Activated CD8-positive, alpha-beta memory T cell treated with anti-CD3 and anti-CD28 coated beads for 1 hour (primary cell): ENCODE results near the gene MACIR.
A peak's percentile ranks its signal among the peaks of the same experiment; 100 is the strongest.
"Not testable (repeated sequence)": the region's sequence is repeated elsewhere in the genome, so short reads cannot be mapped to it uniquely, and the experiment has no call there.

Source experiments
- DNase-seq, 2 donors: peaks; one replicate each; pipeline ENCODE4 v3.0.0-alpha.2; 2020; ENCODE audit warnings: low read depth in 1 of 2; ENCODE audit errors: extremely low read depth in 1 of 2

The MACIR gene

GRCh38 chr5:103258368-103258956 is at the start of gene MACIR:
TSS of gene MACIR (plus strand) at chr5:103258763. CDS start at chr5:103275920, 17,157 bp downstream.
- peak; percentile 86 to 93 for DNase-seq

GRCh38 chr5:103209065-103209464 is 49.5 kb upstream of the MACIR start:
- no peak for DNase-seq

GRCh38 chr5:103210952-103211351 is 47.6 kb upstream of the MACIR start:
- no peak for DNase-seq

GRCh38 chr5:103211576-103212561 is 46.7 kb upstream of the MACIR start:
- DNase-seq: no peak

- no peak for DNase-seq
Observed at GRCh38 chr5:103216137-103216536, 42.4 kb upstream of the MACIR start.

- DNase-seq: no peak
Observed at GRCh38 chr5:103216697-103217096, 41.9 kb upstream of the MACIR start.

GRCh38 chr5:103217101-103217500 is 41.5 kb upstream of the MACIR start:
- no peak for DNase-seq

- DNase-seq: no peak
Observed at GRCh38 chr5:103218164-103218563, 40.4 kb upstream of the MACIR start.

- DNase-seq: not testable (repeated sequence)
Observed at GRCh38 chr5:103219074-103219473, 39.5 kb upstream of the MACIR start.

- no peak for DNase-seq
Observed at GRCh38 chr5:103223031-103223955, 35.3 kb upstream of the MACIR start.

- no peak for DNase-seq
Observed at GRCh38 chr5:103224118-103224893, 34.3 kb upstream of the MACIR start.

GRCh38 chr5:103224894-103225246 is 33.7 kb upstream of the MACIR start:
- no peak for DNase-seq

- DNase-seq: no peak
Observed at GRCh38 chr5:103228061-103228460, 30.5 kb upstream of the MACIR start.

GRCh38 chr5:103228588-103228987 is 30.0 kb upstream of the MACIR start:
- no peak for DNase-seq

- DNase-seq: no peak
Observed at GRCh38 chr5:103232393-103232999, 26.1 kb upstream of the MACIR start.

GRCh38 chr5:103234239-103234975 is 24.2 kb upstream of the MACIR start:
- DNase-seq: no peak

- DNase-seq: no peak
Observed at GRCh38 chr5:103235891-103236290, 22.7 kb upstream of the MACIR start.

GRCh38 chr5:103237778-103238177 is 20.8 kb upstream of the MACIR start:
- no peak for DNase-seq

GRCh38 chr5:103243665-103244064 is 14.9 kb upstream of the MACIR start:
- no peak for DNase-seq
